Epithelial cell of prostate (primary cell): ENCODE results near the gene EPG5.
"Not testable (repeated sequence)": the region's sequence is repeated elsewhere in the genome, so short reads cannot be mapped to it uniquely, and the experiment has no call there.

Source experiments
- DNase-seq: peaks from one replicate; pipeline ENCODE4 v3.0.0-alpha.2; 2011; ENCODE audit warnings: low read depth, low spot score
- H3K27ac ChIP-seq: fragments of 450-650 bp; 2 replicates; pipeline ENCODE4 v1.5.1; 2017; ENCODE audit warnings: mild to moderate bottlenecking

EPG5 gene

GRCh38 chr18:45976974-45977373 lies 9.8 kb upstream of the EPG5 start:
- DNase-seq: no peak
- no peak overlapping the region for H3K27ac ChIP-seq

DNA sequence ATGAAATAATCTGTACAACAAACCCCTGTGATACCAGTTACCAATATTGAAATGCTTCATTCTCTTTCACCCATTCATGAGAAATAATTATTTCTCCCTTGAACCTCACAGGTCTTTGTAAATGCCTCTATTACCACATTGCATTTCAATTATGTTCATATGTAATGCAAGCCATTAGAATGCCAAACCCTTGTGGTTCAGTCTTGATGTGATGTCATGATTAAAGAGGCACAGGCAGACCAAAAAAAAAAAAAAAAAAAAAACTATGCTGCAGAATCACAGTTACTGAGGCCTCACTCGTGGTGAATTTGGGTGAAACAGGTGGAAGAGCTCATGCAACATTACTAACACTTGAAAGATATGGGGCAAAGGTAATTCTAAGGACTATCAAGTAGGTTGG lies 9.4 kb upstream of the EPG5 start:
- H3K27ac ChIP-seq: no peak overlapping the region
- no peak for DNase-seq

GRCh38 chr18:45974088-45974536 lies 7.0 kb upstream of the EPG5 start:
- no peak overlapping the region for H3K27ac ChIP-seq

GRCh38 chr18:45964913-45965312 lies 2.2 kb downstream of the EPG5 start:
- not testable (repeated sequence) for H3K27ac ChIP-seq, DNase-seq

More at GRCh38 chr18:45974088-45974536, 7.0 kb upstream of the EPG5 start:
- peak; percentile 18 for DNase-seq

DNA sequence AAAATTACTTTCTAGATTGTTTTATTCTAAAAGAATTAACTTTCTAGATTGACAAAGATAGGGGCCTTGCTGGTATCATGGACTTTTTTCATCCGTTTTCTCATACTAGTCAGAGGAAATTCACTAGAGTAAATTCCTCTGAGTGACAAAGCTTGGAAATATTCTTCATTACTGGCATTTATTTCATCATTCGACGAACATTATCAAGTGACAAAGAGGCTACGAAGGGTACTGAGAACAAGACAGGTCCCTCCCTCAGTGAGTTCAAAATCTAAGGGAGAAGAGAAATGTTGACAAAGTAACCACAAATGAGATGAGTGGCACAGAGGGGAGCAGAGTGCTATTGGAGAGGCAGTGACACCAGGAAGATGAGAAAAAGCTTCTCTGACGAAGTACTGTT lies 4.3 kb downstream of the EPG5 start:
- no peak for DNase-seq
- peak overlapping the region; percentile 57 for H3K27ac ChIP-seq

- H3K27ac ChIP-seq: peak overlapping the region; percentile 57
- DNase-seq: peak; percentile 41
Measured at GRCh38 chr18:45962461-45962860, 4.7 kb downstream of the EPG5 start.

DNA sequence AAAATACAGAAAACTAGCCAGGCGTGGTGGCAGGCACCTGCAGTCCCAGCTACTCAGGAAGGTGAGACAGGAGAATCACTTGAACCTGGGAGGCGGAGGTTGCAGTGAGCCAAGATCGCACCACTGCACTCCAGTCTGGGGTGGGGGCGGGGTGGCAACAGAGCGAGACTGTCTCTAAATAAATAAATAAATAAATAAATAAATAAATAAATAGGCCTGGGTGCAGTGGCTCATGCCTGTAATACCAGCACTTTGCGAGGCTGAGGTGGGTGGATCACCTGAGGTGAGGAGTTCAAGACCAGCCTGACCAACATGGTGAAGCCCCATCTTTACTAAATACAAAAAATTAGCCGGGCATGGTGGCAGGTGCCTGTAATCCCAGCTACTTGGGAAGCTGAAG lies 7.6 kb downstream of the EPG5 start:
- H3K27ac ChIP-seq, DNase-seq: not testable (repeated sequence)

GRCh38 chr18:45958730-45959129 lies 8.4 kb downstream of the EPG5 start:
- no peak for DNase-seq
- H3K27ac ChIP-seq: peak overlapping the region; percentile 14

DNA sequence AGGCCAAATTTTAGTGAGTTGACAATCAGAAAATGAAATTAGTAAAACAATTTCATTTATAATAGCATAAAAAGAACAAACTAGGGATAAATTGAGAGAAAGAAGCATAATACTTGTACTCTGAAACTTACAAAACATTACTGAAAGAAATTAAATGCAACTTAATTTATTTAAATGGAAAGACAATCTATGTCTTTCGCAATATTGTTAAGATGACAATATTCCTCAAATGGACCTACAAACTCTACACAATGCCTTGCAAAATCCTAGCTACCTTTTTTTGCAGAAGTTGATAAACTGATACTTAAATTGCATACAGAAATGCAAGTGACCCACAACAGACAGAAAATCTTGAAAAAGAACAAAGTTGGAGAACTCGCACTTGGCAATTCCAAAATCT lies 9.1 kb downstream of the EPG5 start:
- DNase-seq: no peak
- H3K27ac ChIP-seq: no peak overlapping the region

DNA sequence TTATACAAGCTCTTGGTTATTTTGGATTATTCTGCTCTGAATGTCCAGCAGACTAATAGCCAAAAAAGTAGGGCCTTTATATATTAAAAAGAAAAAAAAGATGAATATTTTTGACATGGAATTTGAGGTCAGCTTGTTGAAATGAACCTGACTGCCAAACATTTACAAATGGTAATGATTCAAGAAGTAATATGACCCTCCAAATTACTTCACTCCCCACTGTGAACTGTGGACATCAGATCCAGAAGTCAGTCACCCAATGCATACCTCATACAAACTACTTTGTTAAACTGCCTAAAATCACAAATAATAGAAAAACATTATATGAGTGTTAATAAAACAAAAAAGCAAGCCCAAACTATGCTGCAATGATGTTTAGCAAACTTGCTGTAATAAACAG lies 10.0 kb downstream of the EPG5 start:
- H3K27ac ChIP-seq: no peak overlapping the region

GRCh38 chr18:45954070-45954934 lies 12.8 kb downstream of the EPG5 start:
- DNase-seq: peak; percentile 40
- peak overlapping the region; percentile 67 for H3K27ac ChIP-seq

More for the DNA sequence above, 10.0 kb downstream of the EPG5 start:
- no peak for DNase-seq

GRCh38 chr18:45951016-45951714 lies 16.0 kb downstream of the EPG5 start:
- peak overlapping the region; percentile 74 for H3K27ac ChIP-seq
- peak; percentile 44 for DNase-seq

DNA sequence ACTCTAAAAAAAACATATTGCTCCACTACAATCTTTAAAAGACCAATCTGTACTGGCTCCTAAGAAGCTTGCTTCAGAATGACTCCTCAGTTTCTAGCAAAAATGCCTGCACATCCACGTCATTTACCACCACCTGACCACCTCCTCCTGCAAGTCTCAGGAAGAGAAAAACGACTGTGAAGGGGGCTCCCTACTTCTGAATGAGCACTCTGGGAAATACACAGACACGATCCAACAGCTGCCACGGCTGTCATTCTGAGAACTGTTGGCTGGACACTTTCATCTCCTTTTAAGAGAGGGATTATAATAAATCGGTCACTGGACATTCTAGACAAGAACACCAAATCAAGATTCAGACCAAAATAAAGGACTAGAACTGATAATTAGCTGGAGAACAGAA lies 21.5 kb downstream of the EPG5 start:
- no peak for DNase-seq
- no peak overlapping the region for H3K27ac ChIP-seq

DNA sequence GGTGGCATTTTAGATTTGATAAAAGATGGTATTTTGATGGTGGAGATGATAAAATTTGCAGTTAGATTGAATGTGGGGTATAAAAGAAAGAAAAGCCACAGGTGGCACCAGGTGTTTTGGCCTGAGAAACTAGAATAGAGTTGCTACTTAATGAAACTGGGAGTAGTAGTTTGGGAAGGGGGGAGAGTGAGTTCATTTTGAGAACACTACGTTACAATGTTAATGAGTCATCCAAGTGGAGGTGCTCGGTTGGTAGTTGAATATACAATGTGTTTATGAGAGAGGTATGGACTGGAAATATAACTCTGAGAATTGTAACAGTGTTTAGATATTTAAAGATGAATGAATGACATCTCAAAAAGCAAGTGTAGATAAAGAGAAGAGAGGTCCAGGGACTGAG lies 26.4 kb downstream of the EPG5 start:
- no peak for DNase-seq
- H3K27ac ChIP-seq: no peak overlapping the region

DNA sequence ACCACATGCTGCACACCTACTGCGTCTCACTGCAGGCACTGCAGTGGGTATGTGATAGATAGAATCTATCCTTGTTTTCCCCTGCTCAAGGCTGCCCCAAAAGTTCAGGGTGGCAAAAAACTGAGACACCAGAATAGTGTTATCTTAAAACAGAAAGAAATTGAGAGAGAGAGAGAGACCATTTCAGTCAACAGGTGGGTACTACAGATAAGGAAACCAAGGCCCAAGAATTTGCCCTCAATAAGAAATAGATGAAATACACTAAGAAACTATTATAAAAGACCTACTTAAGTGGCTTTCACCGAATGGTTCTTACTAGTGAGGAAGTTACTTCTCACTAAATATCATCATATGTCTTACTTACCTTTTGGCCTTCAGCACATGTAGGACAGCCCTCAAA lies 27.9 kb downstream of the EPG5 start:
- DNase-seq: no peak
- H3K27ac ChIP-seq: no peak overlapping the region

DNA sequence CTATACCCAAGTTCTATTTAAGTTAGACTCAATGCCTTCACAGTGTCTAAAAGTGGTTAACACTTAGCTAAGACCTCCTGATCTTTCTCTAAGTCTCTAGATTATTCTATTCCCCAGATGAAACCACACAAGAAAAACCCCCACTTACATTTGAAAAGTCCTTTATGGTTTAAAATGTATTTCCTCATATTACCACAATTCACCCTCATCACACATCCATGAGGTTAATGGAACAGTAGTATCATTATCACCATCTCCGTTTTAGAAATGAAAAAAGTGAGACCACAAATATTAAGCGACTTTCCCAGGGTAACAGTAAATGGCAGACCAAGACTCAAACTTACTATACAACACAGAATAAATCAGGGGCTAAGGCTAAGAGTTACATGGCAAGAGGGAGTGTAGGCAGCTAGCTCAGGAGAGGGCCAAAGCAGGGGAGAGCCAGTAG lies 28.6 kb downstream of the EPG5 start:
- DNase-seq: no peak
- H3K27ac ChIP-seq: no peak overlapping the region

GRCh38 chr18:45935591-45936335 lies 31.4 kb downstream of the EPG5 start:
- no peak overlapping the region for H3K27ac ChIP-seq

GRCh38 chr18:45932708-45933107 lies 34.4 kb downstream of the EPG5 start:
- DNase-seq: no peak
- H3K27ac ChIP-seq: no peak overlapping the region

More at GRCh38 chr18:45935591-45936335, 31.4 kb downstream of the EPG5 start:
- no peak for DNase-seq

DNA sequence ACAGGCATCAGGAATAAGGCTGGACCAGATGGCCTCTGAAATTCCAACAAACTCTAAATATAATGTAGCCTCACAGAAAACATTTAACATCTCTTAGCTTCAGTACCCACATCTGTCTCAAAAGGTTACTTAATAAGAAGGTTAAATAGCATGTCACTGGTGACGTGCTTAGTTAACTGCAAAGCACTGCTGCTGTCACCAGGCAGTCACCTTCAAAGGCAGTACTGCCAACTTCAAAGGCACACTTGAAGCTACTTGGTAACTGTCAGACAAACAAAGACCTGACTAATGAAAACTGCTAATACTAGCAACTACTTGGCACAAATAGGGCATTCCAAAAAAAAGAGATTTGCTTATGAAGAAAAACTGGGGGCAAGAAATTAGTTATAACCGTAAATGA lies 36.2 kb downstream of the EPG5 start:
- DNase-seq: no peak
- no peak overlapping the region for H3K27ac ChIP-seq

- H3K27ac ChIP-seq: no peak overlapping the region
- DNase-seq: no peak
Measured at GRCh38 chr18:45926691-45927090, 40.4 kb downstream of the EPG5 start.

DNA sequence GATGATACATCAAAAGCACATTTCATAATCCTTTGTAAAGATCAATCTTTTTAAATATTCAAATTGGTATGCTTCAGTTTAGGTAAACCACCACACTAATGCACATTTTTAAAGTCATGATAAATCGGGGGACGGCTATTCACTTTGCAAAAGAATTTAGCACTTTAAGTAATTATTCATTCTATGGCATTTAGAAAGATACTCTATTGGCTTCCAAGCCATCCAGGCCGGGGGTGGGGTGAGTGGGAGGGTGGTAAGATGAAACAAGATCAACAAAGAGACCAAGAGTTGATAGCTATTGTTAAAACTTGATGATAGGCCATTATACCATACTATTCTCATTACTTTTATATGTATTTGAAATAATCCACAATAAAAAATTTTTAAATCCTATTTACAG lies 41.0 kb downstream of the EPG5 start:
- no peak for DNase-seq
- H3K27ac ChIP-seq: no peak overlapping the region
